Fibroblast of skin of left quadriceps (primary cell): ENCODE data around the gene SH3TC1.
A peak's percentile ranks its signal among the peaks of the same experiment; 100 is the strongest.

Source experiments
- DNase-seq, 2 experiments: peaks; one replicate each; pipeline ENCODE4 v3.0.0-alpha.2; 2013; ENCODE audit warnings: low read depth in 2 of 2

Gene SH3TC1

DNA sequence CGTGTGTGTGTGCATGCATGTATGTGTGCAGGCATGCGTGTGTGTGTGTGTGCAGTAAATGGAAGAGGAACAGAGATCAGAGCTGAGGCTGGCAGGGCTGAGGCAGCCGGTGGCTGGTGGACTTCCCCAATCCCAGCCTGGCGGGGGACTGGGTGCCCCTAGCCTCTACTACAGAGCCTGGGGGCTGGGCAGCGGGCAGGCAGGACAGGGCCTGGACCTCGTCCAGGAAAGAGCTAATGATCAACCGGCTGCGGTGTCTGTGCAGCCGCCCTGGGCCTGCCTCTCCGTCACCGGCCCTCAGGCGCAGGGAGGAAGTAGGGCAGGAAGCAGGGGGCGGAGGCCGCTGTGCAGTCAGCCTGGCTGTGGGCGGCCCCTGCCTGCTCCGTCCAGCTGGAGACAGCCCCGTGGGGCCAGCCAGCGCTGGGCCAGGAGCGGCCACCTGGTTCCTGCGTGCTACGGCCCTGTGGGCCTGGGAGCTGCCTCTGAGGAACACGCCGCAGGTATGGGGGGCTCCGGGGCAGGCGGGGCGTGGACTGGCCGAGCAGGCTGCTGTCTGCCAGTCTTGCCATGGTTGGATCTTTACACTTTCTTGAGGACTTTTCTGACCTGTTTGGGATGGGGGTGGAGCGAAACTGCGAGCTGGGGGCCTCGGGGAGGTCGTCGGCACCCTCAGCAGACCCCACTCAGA, at the start of gene SH3TC1:
Gene SH3TC1, plus strand, starts transcription at position 385 of the 688 bp plus-strand sequence. CDS start 5,905 bp downstream, outside the sequence.
- no peak for DNase-seq

GRCh38 chr4:8149664-8150063, 49.4 kb upstream of the SH3TC1 start:
- no peak for DNase-seq

GRCh38 chr4:8150152-8151090, 48.7 kb upstream of the SH3TC1 start:
- no peak for DNase-seq

- DNase-seq: no peak
Observed at GRCh38 chr4:8151165-8151650, 47.9 kb upstream of the SH3TC1 start.

GRCh38 chr4:8152090-8152864, 46.8 kb upstream of the SH3TC1 start:
- no peak for DNase-seq

DNA sequence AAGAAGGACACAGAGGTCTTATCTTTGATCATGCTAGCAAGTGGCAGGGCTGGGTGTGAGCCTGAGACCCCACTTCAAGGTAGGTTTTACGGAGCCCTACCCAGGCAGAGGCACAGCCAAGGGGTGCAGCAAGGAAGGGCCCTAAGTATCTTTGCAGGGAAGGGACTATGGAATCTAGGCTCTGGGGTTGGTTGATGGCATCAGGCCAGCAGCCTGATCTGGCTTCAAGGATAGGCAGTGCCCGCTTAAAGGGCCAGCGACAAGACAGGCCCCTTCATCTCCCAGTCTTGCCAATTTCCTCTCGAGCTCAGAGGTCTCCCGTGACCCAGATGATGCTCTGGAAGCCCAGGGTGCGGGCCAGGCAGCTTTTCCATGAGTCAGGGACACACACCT, 46.2 kb upstream of the SH3TC1 start:
- DNase-seq: no peak

- no peak for DNase-seq
Observed at GRCh38 chr4:8153441-8153840, 45.6 kb upstream of the SH3TC1 start.

DNA sequence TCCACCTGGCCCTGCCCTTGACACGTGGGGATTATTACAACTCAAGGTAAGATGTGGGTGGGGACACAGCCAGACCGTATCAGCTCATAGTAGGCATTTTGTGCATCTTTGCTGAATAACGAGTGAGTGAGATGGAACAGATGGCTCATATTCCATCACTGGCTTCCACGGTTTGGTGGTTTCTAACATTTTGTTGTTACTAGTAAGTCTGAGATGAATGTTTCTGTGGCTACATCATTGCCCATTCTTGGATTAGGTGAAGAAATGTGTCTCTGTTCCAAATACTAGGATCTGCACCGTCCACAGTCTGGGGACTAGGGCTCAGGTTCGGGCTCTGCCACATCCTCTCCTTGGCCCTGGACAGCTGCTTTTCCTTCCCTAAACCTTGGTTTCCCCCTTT, 44.0 kb upstream of the SH3TC1 start:
- DNase-seq: no peak

DNA sequence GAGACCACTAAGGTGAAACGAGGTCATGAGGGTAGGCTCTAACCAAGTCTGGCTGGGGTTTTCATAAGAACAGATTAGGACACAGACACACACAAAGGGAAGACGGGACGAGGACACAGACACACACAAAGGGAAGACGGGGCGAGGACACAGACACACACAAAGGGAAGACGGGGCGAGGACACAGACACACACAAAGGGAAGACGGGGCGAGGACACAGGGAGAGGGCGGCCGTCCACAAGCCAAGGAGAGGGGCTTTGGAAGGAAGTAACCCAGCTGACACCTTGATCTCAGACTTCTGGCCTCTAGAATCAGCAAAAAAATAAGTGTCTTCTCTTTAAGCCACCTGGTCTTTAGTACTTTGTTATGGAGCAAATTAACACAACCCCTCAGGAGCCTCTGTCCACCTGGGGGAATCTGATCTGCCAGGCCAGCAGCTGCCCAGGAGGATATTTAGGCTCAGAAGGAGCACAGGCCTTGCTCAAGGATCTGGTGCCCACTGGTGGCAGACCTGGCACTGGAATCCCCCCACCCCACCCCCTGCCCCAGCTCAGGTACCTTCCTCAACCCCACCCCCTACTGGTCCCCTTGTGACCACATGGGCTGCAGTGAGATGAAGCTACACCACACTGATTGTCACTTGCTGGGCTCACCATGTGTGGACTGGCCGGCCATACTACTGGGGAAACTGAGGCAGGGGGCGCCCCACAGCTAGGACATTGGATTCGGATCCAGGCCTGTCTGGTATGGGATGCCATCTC, 43.2 kb upstream of the SH3TC1 start:
- no peak for DNase-seq

DNA sequence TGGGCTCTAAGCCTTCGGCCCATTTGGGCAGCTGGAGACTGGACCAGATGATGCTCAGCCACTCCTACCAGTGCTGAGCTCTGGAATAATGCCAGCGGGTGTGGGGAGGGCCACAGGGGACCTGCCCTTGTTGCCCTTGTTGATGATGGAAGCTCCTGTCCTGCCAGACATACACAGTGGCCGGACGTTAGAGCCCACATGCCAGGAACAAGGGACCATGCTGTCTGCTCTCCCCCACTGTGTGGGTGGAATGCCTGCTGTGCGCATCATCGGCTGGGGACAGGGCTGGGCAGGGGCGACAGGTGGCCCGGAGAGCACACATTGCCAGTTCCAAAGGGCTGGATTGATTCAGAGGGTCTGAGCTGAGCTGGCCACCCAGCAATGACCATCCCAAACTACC, 42.5 kb upstream of the SH3TC1 start:
- no peak for DNase-seq

DNA sequence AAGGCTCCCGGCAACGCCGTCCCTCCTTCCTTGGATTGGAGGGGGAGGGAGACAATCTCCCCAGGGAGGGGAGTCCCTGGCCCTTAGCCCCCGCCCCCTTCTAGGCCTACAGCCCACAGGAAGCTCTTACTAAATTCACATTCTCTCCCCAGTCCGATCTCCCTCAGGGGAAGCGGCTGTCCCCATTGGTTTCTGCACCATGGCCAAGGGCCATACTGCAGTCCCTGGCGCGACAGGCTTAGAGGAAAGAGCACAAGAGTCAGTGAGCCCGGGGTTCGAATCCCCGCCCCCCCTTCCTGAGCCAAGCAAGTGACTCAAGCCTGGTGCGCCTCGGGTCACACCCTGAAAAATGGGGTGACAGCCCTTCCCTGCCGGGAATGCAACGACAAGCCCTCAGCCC, 41.6 kb upstream of the SH3TC1 start:
- DNase-seq: no peak

- DNase-seq: no peak
Observed at GRCh38 chr4:8157944-8158709, 41.0 kb upstream of the SH3TC1 start.

DNA sequence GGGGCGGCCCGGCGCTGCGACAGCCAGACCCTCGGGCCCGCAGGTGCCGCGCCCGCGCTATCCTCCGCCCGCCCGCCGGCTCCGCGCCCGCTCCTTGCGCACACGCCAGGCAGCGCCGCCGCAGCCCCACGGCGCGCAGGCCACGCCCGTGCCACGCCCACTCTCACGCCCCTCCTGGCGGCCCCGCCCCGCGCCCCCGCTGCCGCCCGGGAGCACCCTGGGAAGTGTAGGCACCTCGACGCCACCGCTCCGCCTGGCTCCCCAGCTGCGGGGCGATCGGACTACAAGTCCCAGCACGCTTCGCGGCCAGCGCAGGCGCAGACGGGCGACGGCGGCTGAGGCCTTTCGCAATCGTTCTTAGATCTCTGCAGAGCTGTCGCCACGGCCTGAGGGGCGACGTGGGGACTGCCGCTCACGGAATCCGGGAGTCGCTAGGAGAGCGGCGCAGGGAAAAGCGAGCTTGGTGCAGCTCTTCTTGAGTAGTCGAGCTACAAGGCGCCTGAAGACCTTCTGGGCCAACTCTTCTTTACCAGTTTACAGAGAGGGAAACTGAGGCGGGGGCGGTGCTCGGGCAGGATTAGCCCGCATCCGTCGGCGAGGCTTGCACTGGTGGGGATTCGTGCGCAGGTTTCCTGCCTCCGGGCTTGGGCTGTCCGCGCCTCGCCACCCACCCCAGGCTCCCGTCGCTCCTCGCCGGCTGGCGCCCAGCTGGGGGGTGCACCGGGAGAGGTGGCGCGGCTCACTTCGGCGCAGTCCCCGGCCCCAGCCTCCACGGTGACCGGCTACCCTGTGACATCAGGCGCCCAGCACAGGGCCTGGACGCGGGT, 40.2 kb upstream of the SH3TC1 start, which contains the start of gene ABLIM2:
Gene ABLIM2, minus strand, starts transcription at position 104 of the 827 bp plus-strand sequence. CDS start 124 bp downstream, outside the sequence.
- peak; percentile 93 to 94 for DNase-seq

DNA sequence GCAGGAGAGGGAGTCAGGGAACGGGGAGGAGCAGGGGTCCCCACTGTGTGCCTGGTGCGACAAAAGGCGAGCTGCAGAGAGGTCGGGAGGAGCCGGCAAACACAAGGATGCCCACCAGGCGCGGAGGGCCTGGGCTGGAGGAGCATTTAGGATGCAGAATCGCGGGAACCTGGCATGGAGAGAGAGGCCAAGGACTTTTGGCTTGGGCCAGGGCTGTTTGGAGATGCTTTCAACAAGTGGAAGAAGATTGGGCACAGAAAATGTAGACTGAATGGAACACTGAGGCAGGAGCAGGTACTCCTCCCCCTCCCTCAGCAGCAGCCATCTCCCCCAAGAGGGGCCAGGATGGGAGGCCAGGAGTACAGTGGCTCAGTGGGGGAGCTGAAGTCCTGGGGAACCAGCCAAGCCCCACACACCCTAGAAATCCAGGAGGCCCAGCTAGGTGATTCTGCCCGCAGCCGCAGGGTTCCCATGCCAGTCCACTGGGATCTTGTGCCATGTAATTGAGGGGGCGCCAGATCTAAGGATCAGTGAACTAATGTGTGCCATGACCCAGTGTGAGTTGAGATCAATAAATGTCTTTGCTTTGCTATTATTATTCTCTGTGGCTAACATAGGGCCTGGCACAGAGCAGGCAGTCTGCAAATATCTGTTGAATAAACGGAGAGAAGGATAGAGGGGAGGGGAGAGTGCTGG, 39.4 kb upstream of the SH3TC1 start:
- DNase-seq: no peak

DNA sequence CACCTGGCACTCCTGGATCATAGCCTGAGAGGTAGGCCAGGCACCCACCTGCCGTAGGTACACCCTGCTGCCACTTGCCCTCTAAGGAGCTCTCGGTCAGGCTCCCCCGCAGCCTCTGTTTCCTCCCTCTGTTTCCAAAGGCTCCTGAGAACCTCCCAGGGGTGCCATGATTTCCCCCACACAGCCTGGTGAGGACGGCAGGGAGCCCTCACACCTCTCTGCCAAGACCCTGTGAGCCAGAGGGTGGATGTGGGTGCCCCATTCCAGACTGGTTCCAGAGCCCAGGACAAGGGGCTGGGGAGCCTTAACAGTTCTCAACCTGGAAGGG, 38.9 kb upstream of the SH3TC1 start:
- DNase-seq: no peak

DNA sequence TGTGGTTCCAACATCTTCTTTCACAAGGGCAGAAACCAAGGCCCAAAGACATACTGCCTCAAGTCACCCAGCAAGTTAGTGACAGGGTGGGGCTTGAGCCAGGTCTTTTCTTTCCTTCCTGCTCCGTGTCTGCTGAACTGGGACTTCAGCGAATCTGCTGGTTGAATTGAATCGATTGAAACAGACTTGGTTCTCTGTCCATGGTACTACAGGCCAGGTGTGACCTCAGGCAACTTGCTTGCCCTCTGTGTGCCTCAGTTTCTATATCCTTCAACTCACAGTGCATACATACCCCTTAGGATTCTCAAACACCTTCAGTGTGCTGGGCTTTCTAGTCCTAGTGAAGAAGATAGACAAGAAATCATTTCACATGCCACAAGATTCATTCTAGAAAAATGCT, 38.5 kb upstream of the SH3TC1 start:
- no peak for DNase-seq

GRCh38 chr4:8162625-8163024, 36.5 kb upstream of the SH3TC1 start:
- no peak for DNase-seq

GRCh38 chr4:8163026-8163425, 36.1 kb upstream of the SH3TC1 start:
- DNase-seq: no peak
